ENCODE data around the gene ASTN2. TPM values are rescaled to one million over a fixed set of nuclear protein-coding genes. Genes with fewer than 3 reads are reported as not detected.

The ASTN2 gene
- total and polyA plus RNA-seq, 10 of the 15 experiments (the other 5 are each of a cell fraction or from before 2014, with no cell fraction given), result 1.4 to 15.7 (median 7.0) TPM

- CTCF ChIA-PET, result no interaction called here
- BruUV-seq (replicated peaks), result no TSS peak
- FAIRE-seq (no peak), DNase-seq (ENCODE audit: low read depth, low spot score) (no peak), ATAC-seq (no peak)
- TF ChIP-seq ASH2L (IDR thresholded peaks at IDR 0.05; ENCODE audit: borderline replicate concordance, low read depth), result no peak
- TF ChIP-seq CREB1 (IDR thresholded peaks at IDR 0.05; ENCODE audit: low read depth), result no peak
- TF ChIP-seq ELK1 (IDR thresholded peaks at IDR 0.05; ENCODE audit: low read depth, low read length), result no peak
- no peak for TF ChIP-seq ZBTB11 (CRISPR knock-in tag; IDR thresholded peaks at IDR 0.05)
- no peak for TF ChIP-seq NFXL1 (IDR thresholded peaks at IDR 0.05; ENCODE audit: borderline replicate concordance)
- no peak for TF ChIP-seq BHLHE40 (IDR thresholded peaks at IDR 0.05; ENCODE audit: borderline replicate concordance in 1 of 2, low read depth in 2 of 2, low read length in 1 of 2)
- no peak for TF ChIP-seq SMAD5 (IDR thresholded peaks at IDR 0.05; ENCODE audit: low read depth)
- no peak for TF ChIP-seq RCOR1 (conservative IDR thresholded peaks at IDR 0.05; ENCODE audit: low read depth, low read length)
- TF ChIP-seq HCFC1 (IDR thresholded peaks at IDR 0.05; ENCODE audit: low read length), result no peak
- no peak for TF ChIP-seq MTA2 (IDR thresholded peaks at IDR 0.05; ENCODE audit: low read depth)
- no peak for TF ChIP-seq IRF3 (IDR thresholded peaks at IDR 0.05)
- TF ChIP-seq SUZ12 (IDR thresholded peaks at IDR 0.05; ENCODE audit: unreplicated experiment), result no peak
- TF ChIP-seq IKZF2 (IDR thresholded peaks at IDR 0.05), result no peak
- no peak for TF ChIP-seq EZH2 (IDR thresholded peaks at IDR 0.05; ENCODE audit: borderline replicate concordance, control insufficient read depth, low read depth, low read length)
- no peak for TF ChIP-seq IKZF1 (conservative IDR thresholded peaks at IDR 0.05)
- no peak for TF ChIP-seq BCL11A (IDR thresholded peaks at IDR 0.05; ENCODE audit: low read depth, low read length)
- no peak for TF ChIP-seq ETV6 (conservative IDR thresholded peaks at IDR 0.05 in 1 of 2, IDR thresholded peaks at IDR 0.05 in 1 of 2; ENCODE audit: borderline replicate concordance in 1 of 2, low read depth in 1 of 2)
- RAD21 ChIA-PET (ENCODE audit: unreplicated experiment), result no interaction called here
- POLR2A ChIA-PET, result no interaction called here
- no peaks in the 10 kb centered on the region for H4K20me1 ChIP-seq (ENCODE audit: control insufficient read depth, insufficient read depth)
- H3K4me1 ChIP-seq (ENCODE audit: control insufficient read depth, insufficient read depth, low read length), result no peaks in the 10 kb centered on the region
- H3K9ac ChIP-seq (ENCODE audit: control insufficient read depth, insufficient read depth, low read length), result no peak overlapping the region
- no peaks in the 10 kb centered on the region for H3K36me3 ChIP-seq (ENCODE audit: control insufficient read depth in 2 of 2, insufficient read depth in 2 of 2, low read length in 1 of 2)
- H2AFZ ChIP-seq (ENCODE audit: control insufficient read depth, low read depth, low read length), result no peak overlapping the region
- intact Hi-C loops (cut with micrococcal nuclease; ENCODE audit: unreplicated experiment) (no loop called here), in situ Hi-C loops (cut with MboI) (no loop called here)
- SMC1A ChIA-PET (ENCODE audit: uncharacterized antibody, unreplicated experiment), result no interaction called here
- no peaks in the 10 kb centered on the region for H3K27me3 ChIP-seq (replicated peaks in 1 of 2; ENCODE audit: control insufficient read depth in 2 of 2, insufficient read depth in 2 of 2, low read length in 1 of 2)
- H3K4me3 ChIP-seq, result no peak overlapping the region
- WGBS (ENCODE audit: insufficient coverage, insufficient replicate concordance, low lambda C conversion rate, missing lambda C conversion rate), result 18% methylated on average over 2 of the region's 2 CpGs
- no peaks in the 10 kb centered on the region for H3K9me3 ChIP-seq (replicated peaks; ENCODE audit: control insufficient read depth, insufficient read depth, low read length)
- no peak overlapping the region for H3K27ac ChIP-seq (ENCODE audit: control insufficient read depth, insufficient read depth)
- no peak overlapping the region for H3K4me2 ChIP-seq (ENCODE audit: control insufficient read depth, insufficient read depth)
- H3K79me2 ChIP-seq (ENCODE audit: control insufficient read depth, insufficient read depth, low read length), result no peaks in the 10 kb centered on the region
Observed at GRCh38 chr9:117170567-117170966, 244.3 kb downstream of the ASTN2 start.
